ENCODE measurements around the gene CD63.

CD63 gene

DNA sequence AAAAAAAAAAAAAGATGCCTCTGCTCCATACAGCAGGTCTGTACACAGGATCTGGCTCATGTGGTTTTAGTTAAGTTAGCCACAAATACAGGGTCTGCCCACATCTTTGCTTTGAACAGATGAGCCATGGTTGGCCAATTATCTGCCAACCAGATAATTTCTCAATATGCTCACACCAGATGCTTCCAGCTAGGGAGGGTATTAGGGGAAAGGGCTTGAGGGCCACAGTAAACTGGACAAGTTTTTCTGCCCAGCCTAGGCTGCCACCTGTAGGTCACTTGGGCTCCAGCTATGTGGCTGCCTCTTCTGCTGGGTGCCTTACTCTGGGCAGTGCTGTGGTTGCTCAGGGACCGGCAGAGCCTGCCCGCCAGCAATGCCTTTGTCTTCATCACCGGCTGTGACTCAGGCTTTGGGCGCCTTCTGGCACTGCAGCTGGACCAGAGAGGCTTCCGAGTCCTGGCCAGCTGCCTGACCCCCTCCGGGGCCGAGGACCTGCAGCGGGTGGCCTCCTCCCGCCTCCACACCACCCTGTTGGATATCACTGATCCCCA lies 7.8 kb downstream of the CD63 start:
- peak; percentile 69 for DNase-seq (ENCODE audit: low spot score)

DNA sequence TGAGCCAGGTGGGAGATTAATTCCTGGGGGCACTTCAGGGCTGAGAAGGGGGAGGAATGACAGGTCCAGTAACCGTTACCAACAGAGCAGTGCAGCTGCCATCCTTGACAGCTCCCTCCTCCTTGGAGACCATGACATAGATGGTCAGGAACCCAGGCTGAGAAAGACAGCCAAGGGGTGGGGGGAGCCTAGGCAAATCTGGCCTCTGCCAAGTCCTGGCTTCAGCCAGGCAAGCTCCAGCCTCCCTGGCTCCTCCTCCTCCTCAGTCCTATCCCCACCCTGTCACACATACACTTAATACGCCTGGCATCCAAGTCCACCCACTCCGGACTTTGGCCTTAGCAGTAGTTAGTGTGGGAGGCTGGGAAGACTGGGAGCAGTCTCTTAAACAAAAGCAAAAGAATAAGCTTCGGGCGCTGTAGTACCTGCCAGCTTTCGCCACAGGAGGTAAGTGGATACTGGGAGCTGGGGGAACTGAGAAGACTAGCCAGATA lies 8.7 kb downstream of the CD63 start, which contains the start of gene RDH5:
TSS of gene RDH5 (plus strand) at position 323 of the 494 bp plus-strand sequence. CDS start 792 bp downstream, outside the sequence.
- DNase-seq (ENCODE audit: low spot score) = peak; percentile 83

DNA sequence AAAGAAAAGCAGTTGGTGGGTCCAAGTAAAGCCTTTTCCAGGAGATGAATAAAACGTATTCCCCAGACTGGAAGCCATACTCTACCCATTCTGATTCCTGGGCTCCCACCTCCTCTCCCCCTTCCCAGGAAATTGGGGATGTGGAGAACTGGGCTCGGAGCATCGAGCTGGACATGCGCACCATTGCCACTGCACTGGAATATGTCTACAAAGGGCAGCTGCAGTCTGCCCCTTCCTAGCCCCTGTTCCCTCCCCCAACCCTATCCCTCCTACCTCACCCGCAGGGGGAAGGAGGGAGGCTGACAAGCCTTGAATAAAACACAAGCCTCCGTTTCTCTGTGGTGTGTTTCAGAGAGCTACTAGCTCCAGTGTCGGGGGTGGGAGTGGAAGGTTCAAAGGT lies 9.4 kb downstream of the CD63 start:
- no peak for DNase-seq (ENCODE audit: low spot score)

DNA sequence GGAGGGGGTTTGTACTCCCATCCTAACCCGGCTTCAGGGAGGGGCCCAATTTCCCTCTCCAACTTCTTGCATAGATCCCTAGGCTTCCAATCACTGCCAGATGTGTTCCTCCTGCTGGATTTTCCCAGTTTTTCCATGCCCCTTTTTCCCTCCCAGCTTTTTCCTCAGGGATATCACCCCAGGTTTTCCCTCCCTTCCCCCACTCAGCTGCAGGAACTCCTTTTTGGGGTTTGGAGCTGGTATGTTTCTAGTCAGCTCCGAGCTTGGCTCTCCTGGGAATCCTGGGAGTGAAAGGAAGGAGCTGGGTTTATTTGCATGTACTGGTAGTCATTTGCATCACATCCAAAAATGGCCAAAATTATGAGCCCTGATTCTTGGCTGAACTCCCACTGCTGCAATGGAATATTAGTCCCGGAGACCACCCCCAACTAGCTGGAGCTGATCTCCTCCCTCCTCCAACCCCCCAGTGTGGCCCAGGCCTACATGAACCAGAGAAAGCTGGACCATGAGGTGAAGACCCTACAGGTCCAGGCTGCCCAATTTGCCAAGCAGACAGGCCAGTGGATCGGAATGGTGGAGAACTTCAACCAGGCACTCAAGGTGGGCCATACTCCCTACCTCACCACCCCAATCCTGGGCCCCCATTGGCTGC lies 10.1 kb downstream of the CD63 start:
- no peak for DNase-seq (ENCODE audit: low spot score)

DNA sequence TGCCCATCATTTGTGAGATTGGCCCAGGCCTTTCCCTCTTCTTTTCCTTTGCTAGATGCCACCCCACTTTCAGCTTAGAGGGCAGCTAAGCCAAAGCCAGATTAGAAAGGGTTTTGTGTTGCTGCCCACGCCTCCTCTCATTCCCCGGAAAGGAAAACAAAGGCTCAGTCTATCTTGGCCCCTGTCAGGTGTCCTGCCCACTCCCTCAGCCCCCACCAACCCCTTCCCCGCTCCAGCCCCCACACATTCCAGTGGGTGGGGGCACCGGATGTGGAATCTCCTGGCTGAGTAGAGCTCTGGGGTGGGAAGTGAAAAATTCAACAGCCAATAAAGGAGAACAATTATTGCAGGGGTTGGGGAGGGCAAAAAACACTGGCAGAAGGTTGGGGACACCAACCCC lies 10.8 kb downstream of the CD63 start:
- no peak for DNase-seq (ENCODE audit: low spot score)

DNA sequence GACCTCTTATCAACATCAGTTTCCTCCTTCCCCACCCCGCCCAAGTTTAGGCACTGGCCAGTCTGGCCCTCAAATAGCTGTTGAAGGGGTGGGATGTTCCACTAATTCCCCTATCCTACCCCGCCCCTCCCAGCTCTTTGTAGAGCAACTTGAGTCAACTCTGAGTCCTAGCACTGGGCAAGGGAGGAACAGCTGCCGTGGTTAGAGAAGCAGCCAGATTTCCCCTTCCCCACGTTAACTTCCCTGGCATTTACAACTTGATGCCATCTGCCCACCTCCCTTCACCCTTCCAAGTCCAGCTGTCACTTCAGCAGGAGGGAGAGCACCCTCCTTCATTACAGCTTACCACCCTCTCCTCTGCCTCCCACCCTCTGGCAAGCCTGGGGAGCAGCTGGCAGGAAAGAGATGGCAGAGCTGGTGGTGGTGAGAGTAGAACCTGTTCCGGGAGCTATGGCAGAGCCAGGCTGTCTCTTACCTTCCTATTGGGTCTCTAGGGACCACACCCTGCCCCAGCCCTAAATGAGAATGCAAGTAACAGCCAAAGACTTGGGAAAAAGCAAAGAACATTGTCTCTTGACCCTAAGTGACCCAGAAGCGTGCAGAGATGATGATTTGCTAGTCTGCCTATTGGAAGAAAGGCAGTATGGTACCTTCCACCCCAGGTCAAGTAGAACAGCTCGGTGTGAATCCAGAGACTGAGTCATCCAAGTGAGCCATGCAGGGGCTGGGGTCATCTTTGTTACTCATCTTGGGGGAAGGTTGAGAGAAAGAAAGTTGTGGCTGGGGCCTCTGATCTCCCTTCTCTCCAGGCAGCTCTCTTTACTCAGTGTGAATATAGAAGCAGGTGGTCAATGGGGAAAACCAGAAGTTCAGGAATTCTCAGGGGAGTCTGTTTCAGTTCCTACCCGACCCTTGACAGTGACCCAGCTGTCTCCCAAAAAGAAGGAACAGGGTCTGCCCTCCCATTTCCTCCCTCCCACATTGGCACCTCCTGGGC lies 11.5 kb downstream of the CD63 start:
- DNase-seq (ENCODE audit: low spot score) = no peak

DNA sequence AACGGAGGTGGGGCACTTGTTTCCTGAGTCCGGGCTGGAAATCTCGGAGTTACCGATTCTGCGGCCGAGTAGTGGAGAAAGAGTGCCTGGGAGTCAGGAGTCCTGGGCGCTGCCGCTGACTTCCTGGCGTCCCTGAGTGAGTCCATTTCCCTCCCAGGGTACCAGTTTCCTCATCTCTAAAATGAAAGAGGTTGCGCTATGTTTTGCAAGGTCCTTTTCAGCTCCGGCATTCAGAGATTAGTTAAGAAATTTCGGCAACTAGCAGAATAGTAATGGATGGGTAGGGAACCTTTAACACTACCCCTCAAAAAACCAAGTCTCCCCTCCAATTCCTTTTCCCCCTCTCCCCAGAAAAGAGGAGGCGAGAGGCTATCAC lies 12.2 kb downstream of the CD63 start:
- no peak for DNase-seq (ENCODE audit: low spot score)

DNA sequence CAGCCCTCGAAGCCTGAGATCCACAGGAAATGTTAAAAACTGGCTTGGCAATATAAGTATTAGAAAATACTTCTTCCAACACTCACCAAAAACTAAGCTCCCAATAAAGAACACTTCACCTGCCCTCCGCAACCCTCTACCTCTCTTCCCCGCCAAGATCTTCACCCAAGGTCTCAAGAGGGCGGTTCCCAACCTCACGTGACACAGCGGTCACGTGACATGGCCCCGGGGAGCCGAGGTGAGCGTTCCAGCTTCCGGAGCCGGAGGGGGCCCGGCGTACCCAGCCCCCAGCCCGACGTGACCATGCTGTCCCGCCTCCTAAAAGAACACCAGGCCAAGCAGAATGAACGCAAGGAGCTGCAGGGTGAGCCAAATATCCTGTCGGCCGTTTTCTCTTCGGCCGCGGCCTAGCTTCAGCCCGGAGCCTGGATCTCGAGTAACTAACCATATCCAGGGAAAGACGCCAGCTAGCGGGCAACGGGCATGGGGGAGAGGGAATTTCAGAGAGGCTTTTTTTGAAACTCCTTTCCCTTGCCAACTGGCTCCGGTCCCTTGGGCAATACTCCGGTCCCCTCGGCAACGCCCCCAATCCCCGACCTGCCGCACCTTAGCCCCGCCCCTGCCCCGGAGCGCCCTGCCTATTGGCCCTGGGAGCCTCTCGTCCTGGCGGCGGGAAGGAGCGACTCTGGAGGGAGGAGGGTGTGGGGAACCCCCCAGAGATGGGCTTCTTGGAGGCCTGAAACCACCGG lies 12.8 kb downstream of the CD63 start, which contains the start of gene BLOC1S1:
TSS of gene BLOC1S1 (plus strand) at position 214 of the 749 bp plus-strand sequence. CDS start at position 220, 6 bp downstream.
- peak; percentile 96 for DNase-seq (ENCODE audit: low spot score)

DNA sequence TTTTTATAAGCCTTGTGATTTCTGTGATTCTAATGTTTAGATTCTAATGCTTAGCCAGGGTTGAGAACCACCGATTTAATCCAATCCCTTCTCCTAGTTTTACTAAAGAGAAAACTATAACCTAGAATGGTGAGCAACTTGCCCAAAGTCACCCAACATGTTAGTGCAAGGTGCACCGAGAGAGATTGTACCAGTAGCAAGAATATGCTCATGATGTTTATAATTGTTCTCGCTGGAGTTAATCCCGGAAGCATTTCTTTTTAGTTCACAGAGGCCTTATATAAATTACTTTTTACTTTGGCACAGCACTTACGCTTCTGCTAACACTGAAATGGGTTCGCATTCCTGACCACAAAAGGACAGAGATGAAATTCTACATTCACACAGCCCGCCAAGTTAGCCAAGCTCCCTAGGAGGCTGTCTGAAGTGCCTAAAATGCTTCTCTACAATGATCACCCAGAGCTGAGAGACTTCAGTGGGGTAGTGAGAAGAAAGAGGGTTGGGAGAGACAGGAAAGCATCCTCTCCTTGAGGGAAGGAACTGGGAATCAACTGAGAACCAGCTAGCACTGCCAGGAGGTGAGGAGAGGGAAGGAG lies 13.5 kb downstream of the CD63 start:
- DNase-seq (ENCODE audit: low spot score) = no peak

DNA sequence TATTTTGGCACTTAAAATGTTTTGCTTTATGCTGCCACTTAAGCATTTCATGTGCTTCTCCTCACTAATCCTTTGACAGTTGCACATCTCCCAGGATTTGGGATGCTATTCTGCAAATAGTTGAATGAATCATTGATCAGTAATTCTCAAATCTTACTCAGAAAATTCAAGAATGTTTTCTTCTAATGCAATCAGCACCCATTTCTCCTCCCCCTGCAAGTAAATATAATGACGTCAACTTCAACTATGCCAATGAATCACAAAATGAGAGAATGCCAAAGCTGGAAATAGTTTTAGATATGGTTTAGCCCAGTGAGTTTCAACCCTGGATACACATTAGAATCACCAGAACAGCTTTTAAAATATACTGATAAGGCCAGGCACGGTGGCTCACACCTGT lies 15.1 kb downstream of the CD63 start:
- DNase-seq (ENCODE audit: low spot score) = no peak

DNA sequence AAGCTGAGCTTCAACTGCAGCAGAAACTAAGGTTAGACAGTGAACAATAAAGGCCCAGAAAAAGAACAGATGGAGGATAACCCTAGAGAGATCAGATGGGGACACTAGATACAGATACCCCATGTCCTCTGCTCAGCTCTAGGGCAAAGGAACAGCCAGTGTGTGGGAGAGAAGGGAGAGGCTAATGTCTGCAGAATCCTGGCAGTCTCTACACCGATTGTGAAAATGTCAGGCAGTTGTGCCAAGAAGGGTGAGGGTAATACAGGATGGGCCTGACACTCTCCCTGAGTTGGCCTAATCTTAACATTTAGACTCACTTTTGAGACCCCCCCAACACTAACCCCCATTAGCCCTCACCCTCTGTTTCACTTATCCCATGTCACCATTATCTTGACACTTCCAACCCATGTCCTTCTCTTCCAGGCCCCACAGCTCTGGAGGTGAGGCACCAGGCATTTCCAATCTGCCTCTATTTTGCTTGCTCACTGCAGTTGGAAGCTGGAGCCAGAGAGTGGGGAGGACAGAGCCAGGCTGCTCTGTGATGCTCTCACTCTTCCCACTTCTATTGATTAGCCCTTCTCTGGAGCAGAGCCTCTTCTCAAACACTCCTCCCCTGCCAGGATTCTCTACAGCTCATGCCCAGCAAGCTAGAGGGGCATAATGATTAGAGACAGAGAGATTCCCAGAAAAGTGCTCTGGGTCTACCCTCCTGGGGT lies 16.0 kb downstream of the CD63 start:
- DNase-seq (ENCODE audit: low spot score) = no peak

DNA sequence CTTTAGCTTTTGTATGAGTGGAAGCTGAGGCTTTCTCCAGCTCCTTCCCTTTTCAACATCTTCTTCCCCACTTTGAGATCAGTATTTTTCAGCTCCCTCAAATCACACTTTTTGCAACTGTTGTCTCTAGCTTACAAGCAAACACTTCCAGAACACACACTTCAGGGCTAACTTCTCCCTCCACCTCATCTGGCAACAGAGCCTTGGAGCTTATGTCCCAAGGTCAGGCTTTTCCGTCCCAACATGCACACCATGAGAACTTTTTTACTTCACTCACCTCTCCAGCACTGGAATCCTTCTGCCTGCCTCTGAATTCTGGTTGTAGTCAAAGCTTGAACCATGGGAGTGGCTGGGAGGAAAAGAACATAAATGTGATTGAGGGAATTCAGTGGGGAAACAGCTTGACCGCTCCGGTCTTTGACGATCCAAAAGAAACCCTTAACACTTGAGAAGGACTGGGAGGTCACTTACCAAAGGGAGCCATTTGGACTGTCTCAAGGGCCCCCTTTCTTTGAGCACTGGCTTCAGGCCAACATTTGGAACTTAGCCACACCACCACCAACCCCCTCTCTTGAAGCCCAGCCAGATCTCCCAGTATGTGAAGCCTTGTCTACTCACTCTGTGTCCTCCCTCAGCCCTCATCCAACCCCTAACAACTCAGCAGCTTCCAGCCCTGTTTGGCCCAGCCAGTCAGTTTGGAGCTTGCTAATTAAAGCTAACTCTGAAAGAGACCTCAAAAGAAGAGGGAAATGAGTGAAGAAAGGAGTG lies 16.8 kb downstream of the CD63 start:
- no peak for DNase-seq (ENCODE audit: low spot score)

DNA sequence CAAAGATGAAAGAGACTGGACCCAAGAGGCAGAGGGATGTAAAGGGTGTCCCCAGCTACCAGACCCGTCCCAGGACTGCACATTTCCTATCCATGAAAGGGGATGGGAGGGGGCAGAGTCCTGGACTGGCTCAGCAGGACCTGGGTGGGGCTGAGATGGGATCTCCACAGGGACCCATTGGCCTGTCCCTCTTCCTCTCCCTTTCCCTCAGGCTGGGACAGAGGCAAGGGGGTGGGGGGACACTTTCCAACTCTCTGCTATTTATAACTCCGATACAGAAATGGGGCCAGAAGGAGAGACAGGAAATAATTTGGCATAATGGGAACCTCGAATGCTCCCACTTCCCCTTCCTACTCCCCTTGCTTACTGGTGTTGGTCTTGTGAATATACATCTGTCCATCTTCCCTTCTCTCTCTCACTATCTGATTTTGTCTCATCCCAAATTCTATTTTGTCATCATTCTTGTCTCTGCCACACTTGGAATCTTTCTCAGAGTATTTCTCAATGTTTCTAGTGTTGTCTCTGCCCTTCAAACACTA lies 20.0 kb downstream of the CD63 start:
- DNase-seq (ENCODE audit: low spot score) = no peak

DNA sequence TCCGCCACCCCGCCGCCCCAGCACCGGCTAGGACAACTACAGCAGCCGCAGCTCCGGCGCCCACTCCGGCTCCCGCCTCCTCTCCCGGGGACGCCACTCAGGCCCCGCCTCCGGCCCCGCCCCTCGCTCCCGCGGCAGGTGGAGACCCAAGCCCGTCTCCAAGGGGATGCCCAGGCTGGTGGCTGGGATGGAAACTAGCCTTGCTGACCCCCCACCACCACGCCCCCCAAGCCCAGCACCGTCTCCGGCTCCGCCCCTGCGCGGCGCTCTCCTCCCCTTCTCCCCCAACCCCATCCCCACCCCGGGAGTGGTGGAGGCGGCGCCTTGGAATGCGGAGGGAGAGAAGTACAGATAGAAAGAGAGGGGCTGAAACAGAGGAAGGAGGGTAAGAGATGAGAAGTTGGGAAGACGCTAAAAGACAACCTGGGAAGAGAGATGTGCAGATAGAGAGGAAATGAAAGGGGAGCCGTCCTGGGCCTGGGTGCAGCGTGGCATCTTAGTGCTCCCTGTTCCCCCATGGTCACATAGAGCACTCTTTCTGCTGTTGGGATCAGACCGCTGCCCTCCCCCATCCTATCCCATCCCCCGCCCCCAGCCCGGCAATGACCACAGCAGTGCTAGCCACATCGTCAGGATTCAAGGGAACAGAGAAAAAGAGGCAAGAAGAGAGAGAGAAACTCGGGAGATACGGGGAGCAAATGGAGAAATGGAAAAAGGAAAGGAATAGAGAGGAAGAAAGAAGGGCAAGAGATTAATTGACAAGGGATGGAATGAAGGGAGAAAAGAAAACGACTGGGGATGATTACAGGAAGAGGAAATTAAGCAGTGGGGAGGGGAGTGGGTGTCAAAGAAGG lies 20.7 kb downstream of the CD63 start, which contains the start of gene ITGA7:
TSS of gene ITGA7 (minus strand) at position 64 of the 854 bp plus-strand sequence. CDS start 222 bp downstream, outside the sequence.
- DNase-seq (ENCODE audit: low spot score) = peak; percentile 84

DNA sequence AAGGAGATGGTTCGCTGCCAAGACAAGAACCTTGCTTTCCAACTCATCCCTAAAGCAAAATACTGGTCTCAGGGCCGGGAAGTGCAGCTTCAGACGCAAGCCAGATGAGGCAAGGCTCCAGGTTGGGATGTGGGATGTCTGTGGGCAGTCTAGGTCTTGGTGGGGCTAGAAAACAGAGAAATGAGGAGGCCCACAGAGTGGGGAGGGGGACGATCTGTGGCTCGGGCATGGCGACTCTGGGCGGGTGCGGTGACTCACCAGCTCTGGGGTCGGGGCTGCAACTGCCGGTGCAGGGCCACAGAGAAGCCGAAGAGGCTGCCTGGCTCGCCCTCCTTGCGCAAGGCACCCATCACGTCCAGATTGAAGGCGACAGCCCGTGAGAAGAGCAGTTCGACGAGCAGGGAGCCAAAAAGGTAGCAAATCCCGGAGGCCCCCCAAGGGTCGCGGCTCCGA lies 21.6 kb downstream of the CD63 start:
- no peak for DNase-seq (ENCODE audit: low spot score)

DNA sequence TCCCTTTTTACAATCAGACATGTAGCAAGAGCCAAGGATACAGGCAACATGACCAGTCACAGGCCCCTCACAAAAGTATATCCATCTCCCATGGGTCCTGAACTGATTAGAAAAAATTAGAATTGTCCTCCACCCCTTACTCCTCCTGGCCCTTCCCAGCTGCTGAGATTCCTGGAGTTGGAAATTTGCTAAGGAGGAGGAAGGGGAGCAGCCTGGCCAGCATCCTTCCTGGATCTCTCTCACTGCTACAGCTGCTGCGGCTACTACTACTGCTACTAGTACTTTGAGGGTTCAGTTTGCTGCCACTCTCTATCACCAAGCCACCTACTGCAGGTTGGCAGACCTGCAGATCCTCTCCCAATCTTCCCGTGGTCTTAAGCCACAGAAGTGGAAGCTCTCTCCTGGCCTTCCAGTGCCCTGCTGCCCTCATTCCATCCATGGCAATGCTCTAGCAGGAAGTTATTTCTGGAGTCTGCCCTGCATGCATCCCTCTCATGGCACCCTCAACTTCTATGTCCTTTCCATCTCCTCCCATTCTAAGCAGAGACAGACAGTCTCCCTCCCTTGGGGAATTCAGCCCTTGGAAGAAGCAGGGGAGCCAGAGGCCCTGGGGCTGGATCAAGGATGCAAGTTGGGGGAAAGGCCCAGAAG lies 22.1 kb downstream of the CD63 start:
- DNase-seq (ENCODE audit: low spot score) = no peak

DNA sequence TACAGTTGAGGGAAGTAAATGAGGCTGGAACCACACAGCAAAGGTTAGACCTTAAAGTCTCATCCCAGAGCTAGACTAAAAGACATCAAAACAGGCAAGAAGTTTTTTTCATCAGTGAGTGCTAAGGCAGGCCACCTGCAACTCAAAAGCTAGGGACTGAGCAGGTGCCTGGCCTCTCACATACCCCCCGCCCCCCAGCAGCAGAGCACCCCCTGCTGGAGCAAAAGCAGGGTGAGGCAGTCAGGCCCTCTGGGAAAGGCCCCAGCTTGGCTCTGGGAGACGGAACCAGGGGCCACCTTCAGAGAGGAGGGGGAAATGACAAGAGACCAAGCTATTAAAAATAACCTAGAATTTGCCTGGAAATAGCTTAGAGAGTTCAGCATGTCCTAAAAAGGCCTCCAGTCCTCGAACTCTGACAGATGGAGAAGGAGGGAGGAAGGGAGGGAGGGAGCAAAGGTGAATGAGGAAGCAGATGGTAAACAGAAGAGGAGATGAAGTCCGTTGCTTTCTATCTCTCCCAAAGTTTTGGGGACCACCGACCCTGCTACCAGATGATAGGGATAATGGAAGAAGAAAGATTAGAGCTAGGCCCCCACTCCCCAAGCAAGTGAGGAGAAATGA lies 22.9 kb downstream of the CD63 start:
- DNase-seq (ENCODE audit: low spot score) = peak; percentile 52

All from HuH-7.5 (cell line).